Esophagus muscularis mucosa (tissue), 4 donors: ENCODE results near the gene PHC2. TPM values are rescaled to one million over a fixed set of nuclear protein-coding genes. Genes with fewer than 3 reads are reported as not detected.

ENCODE experiments used
- DNase-seq: peaks from one replicate; pipeline ENCODE4 v3.0.0-alpha.2; 2017; ENCODE audit errors: extremely low spot score
- H3K27ac ChIP-seq, 4 donors: fragments of 200-600 bp; sonication (generic); replicated peaks in 1 of 4; 1 replicate in 3 of 4; 2 replicates in 1 of 4; pipeline ENCODE4 v1.5.1; 2016 to 2019; ENCODE audit warnings: mild to moderate bottlenecking in 1 of 4
- H3K27me3 ChIP-seq, 4 donors: fragments of 200-600 bp; sonication (generic); one replicate each; pipeline versions ENCODE4 v1.5.1 to v1.6.0; 2016 to 2019
- H3K36me3 ChIP-seq, 4 donors: fragments of 200-600 bp; sonication (generic); one replicate each; pipeline ENCODE4 v1.5.1; 2016 to 2019
- H3K4me1 ChIP-seq, 4 donors: fragments of 200-600 bp; sonication (generic); one replicate each; pipeline ENCODE4 v1.5.1; 2016 to 2019
- H3K4me3 ChIP-seq, 4 donors: fragments of 200-600 bp; sonication (generic); 1 replicate in 2 of 4; 2 replicates in 2 of 4; pipeline ENCODE4 v1.5.1; 2016 to 2019; ENCODE audit warnings: mild to moderate bottlenecking in 4 of 4, moderate library complexity in 1 of 4
- H3K9me3 ChIP-seq, 4 donors: fragments of 200-600 bp; sonication (generic); 1 replicate in 3 of 4; 2 replicates in 1 of 4; pipeline ENCODE4 v1.5.1; 2016 to 2019
- EP300 ChIP-seq: sonication (generic); formaldehyde crosslinking; IDR thresholded peaks from one replicate; pipeline ENCODE4 v1.6.1; 2017; ENCODE audit warnings: antibody characterized with exemption
- POLR2A ChIP-seq: fragments of 450-650 bp; IDR thresholded peaks from one replicate; pipeline ENCODE4 v1.6.1; 2017; ENCODE audit warnings: antibody characterized with exemption, moderate library complexity, mild to moderate bottlenecking, low read depth
- POLR2AphosphoS5 ChIP-seq, 2 donors: sonication (generic); formaldehyde crosslinking; IDR thresholded peaks; one replicate each; pipeline ENCODE4 v1.6.1; 2017; ENCODE audit warnings: antibody characterized with exemption in 2 of 2
- WGBS: methylation state at CpG from one replicate; pipeline ENCODE4 v1.1.5; 2018; 5-methylcytosine and 5-hydroxymethylcytosine counted together
- intact Hi-C: fragments of 100-400 bp; cut with DNase I; formaldehyde crosslinking; loops from one replicate; pipeline ENCODE4 v1.15.1; 2023
- total RNA-seq, 4 donors: library from RNA; depleted of rRNA; stranded (reverse); fragments of >200 nt; gene quantifications; one replicate each; pipeline versions ENCODE4 v1.1.0 to v1.2.1, GENCODE V29; 2016
- TF ChIP-seq, protein P1 (sequence below), 3 experiments: fragments of 200-600 bp in 2 of 3; fragments of 450-650 bp in 1 of 3; sonication (generic) in 2 of 3; IDR thresholded peaks; one replicate each; pipeline ENCODE4 v1.5.1; 2017 to 2019; ENCODE audit warnings: antibody characterized with exemption in 3 of 3, mild to moderate bottlenecking in 2 of 3, moderate library complexity in 1 of 3

The PHC2 gene
- total RNA-seq, 4 donors from 2014 or later: 104 to 274 (median 201) TPM

- no peak for DNase-seq
- peak overlapping the region; percentile 29 to 100 (median 50) for H3K27ac ChIP-seq
- TF ChIP-seq POLR2AphosphoS5 (IDR thresholded peaks at IDR 0.05): peak; percentile 27 to 57
- TF ChIP-seq, protein P1, sequence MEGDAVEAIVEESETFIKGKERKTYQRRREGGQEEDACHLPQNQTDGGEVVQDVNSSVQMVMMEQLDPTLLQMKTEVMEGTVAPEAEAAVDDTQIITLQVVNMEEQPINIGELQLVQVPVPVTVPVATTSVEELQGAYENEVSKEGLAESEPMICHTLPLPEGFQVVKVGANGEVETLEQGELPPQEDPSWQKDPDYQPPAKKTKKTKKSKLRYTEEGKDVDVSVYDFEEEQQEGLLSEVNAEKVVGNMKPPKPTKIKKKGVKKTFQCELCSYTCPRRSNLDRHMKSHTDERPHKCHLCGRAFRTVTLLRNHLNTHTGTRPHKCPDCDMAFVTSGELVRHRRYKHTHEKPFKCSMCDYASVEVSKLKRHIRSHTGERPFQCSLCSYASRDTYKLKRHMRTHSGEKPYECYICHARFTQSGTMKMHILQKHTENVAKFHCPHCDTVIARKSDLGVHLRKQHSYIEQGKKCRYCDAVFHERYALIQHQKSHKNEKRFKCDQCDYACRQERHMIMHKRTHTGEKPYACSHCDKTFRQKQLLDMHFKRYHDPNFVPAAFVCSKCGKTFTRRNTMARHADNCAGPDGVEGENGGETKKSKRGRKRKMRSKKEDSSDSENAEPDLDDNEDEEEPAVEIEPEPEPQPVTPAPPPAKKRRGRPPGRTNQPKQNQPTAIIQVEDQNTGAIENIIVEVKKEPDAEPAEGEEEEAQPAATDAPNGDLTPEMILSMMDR (IDR thresholded peaks at IDR 0.05): no peak
- H3K4me1 ChIP-seq: peaks cover 52 to 62% (median 54%) of the 10 kb centered on the region in 4 donors
- no peak overlapping the region for H3K4me3 ChIP-seq
- intact Hi-C loops: no loop called here
- WGBS: 58% methylated on average over 7 of the region's 9 CpGs
- no peaks in the 10 kb centered on the region for H3K9me3 ChIP-seq
- peaks cover 93 to 100% (median 99%) of the 10 kb centered on the region in 4 donors for H3K36me3 ChIP-seq
- no peaks in the 10 kb centered on the region for H3K27me3 ChIP-seq
These were observed 103.1 kb downstream of the PHC2 start for GRCh38 chr1:33327587-33328325.

- H3K4me1 ChIP-seq: peaks cover 43 to 52% (median 44%) of the 10 kb centered on the region in 4 donors
- DNase-seq: no peak
- 75% methylated on average over 9 of the region's 9 CpGs for WGBS
- peak overlapping the region in 3 of 4 donors; percentile 29 to 100 (median 49) for H3K27ac ChIP-seq
- intact Hi-C loops: no loop called here
- no peaks in the 10 kb centered on the region for H3K9me3 ChIP-seq
- no peak for TF ChIP-seq POLR2AphosphoS5 (IDR thresholded peaks at IDR 0.05)
- TF ChIP-seq POLR2A: no peak
- TF ChIP-seq, protein P1 (IDR thresholded peaks at IDR 0.05): no peak
- TF ChIP-seq EP300: no peak
- no peak overlapping the region for H3K4me3 ChIP-seq
- peaks cover 85 to 100% (median 98%) of the 10 kb centered on the region in 4 donors for H3K36me3 ChIP-seq
- no peaks in the 10 kb centered on the region for H3K27me3 ChIP-seq
These were observed 104.1 kb downstream of the PHC2 start for GRCh38 chr1:33326785-33327184.

- DNase-seq: no peak
- Histone ChIP-seq H3K27ac (peak overlapping the region in 3 of 4 donors; percentile 10 to 55 (median 18)), H3K9me3 (no peaks in the 10 kb centered on the region), H3K36me3 (peaks cover 66 to 81% (median 80%) of the 10 kb centered on the region in 4 donors), H3K4me3 (no peak overlapping the region), H3K27me3 (no peaks in the 10 kb centered on the region), H3K4me1 (peaks cover 33 to 43% (median 35%) of the 10 kb centered on the region in 4 donors)
- intact Hi-C loops: no loop called here
- TF ChIP-seq POLR2A (no peak), POLR2AphosphoS5 (IDR thresholded peaks at IDR 0.05) (no peak), EP300 (no peak)
- TF ChIP-seq, protein P1 (IDR thresholded peaks at IDR 0.05): no peak
- WGBS: 71% methylated on average over 19 of the region's 22 CpGs
These were observed 106.0 kb downstream of the PHC2 start for GRCh38 chr1:33324677-33325575.

DNA sequence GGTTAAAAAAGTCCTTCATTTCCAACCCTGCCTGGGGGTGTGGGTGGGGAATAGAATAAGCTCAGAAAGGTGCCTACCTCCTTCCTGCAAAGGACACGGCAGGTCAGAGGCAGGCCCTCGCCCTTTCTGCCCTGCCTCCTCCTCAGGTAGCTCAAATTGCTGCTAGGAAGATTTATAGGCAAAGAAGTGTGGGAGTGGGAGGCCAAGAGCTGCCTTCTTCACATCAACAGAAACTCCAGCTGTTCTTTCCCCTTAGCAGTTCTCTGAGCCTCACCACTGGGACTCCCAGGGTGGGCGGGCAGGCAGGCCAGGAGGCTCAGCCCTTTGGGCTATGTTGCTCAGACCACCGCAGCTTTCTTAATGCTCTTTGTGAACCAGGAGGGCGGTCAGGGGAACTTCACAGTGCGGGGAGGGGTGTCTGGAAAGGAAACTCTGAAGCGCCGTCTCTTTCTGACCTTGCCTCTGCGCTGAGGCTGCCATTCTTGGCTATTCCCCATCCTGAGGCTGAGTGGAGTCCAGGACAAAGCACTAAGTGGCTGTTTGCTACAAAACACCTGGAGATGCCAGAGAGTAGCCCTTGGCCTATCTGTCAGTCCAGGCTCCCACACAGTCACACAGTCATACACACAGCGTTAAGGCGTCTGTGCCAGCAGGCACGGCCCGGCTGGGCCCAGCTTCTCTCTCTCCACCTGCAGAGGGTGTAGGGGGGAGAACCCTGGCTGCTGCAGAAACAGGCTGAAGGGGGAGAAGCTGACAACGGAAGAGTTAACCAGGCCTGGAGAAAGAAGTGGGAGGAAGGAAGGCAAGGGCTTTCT, 107.0 kb downstream of the PHC2 start:
- intact Hi-C loops: no loop called here
- peak overlapping the region; percentile 10 to 55 (median 20) for H3K27ac ChIP-seq
- DNase-seq: no peak
- WGBS: 54% methylated on average over 7 of the region's 14 CpGs
- H3K9me3 ChIP-seq: no peaks in the 10 kb centered on the region
- H3K27me3 ChIP-seq: no peaks in the 10 kb centered on the region
- H3K4me3 ChIP-seq: no peak overlapping the region
- TF ChIP-seq POLR2AphosphoS5 (IDR thresholded peaks at IDR 0.05) (no peak), POLR2A (no peak), EP300 (no peak)
- TF ChIP-seq, protein P1 (IDR thresholded peaks at IDR 0.05): no peak
- H3K36me3 ChIP-seq: peaks cover 56 to 71% (median 69%) of the 10 kb centered on the region in 4 donors
- H3K4me1 ChIP-seq: peaks cover 31 to 37% (median 33%) of the 10 kb centered on the region in 4 donors
